ENCODE measurements around the gene RFLNA. TPM values are rescaled to one million over a fixed set of nuclear protein-coding genes. Genes with fewer than 3 reads are reported as not detected.

RFLNA gene
- total RNA-seq, 1 experiment from 2014 or later: not detected

- Mint-ChIP-seq H3K4me1 (ENCODE audit: insufficient read depth, unreplicated experiment) (no peaks in the 10 kb centered on the region), H3K27me3 (ENCODE audit: insufficient read depth, unreplicated experiment) (peaks cover 14% of the 10 kb centered on the region)
- intact Hi-C loops (cut with micrococcal nuclease): no loop called here
These were observed 10.2 kb downstream of the RFLNA start for GRCh38 chr12:124305136-124305535.

DNA sequence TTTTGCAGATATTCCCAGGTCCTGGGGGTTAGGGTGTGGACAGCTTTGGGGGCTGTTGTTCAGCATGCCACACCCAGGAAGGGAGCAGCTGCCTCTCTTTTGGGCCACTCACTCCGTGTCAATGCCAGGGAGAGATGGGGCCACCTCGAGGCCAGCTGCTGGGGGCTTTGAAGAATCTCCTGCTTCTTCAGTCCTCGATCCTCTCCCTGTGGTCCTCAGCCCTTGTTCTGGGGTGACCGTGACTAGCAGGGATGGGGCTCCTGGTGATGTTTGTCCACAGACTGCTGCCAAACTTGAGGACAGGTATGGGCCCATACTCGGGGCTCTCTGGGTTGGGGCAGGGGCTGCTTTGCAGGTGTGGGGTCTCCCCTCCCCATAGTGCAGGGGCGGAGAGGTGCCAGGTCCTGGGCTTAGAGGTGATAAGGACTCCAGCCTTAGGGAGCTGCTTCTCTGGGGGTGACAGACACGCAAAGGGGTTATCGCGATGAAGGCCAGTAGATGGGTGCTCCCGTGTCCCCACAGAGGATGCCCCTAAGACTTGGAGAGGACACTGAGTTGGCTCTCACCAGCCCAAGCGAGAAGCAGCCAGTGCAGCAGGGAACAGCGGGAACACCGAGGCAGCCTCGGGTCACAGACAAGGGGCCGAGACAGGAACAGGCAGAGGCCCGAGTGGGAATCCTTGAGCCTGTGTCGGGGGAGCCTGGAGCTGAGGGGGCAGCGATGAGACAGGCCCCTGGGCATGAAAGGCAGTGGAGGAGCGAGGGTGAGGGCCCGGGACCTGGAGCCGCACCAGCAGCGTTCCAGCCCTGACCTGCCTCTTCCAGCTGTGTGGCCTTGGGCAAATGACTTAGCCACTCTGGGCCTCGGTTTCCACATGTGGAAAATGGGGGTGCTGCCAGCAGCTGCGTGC is 11.1 kb downstream of the RFLNA start:
- no peak overlapping the region for H3K4me3 Mint-ChIP-seq (ENCODE audit: unreplicated experiment)
- no peaks in the 10 kb centered on the region for H3K36me3 Mint-ChIP-seq (ENCODE audit: insufficient read depth, unreplicated experiment)
- H3K27ac Mint-ChIP-seq (ENCODE audit: low read depth, unreplicated experiment): no peak overlapping the region
- DNase-seq (ENCODE audit: unreplicated experiment): no peak
- CTCF ChIA-PET: interaction anchor here (0.6 to 0.8 kb wide), 4 partner anchors 9 to 531 kb away, joined by 3 read pairs; no protein-coding TSS in a partner anchor
- intact Hi-C loops (cut with micrococcal nuclease): no loop called here
- H3K4me1 Mint-ChIP-seq (ENCODE audit: insufficient read depth, unreplicated experiment): no peaks in the 10 kb centered on the region
- peaks cover 5% of the 10 kb centered on the region for H3K27me3 Mint-ChIP-seq (ENCODE audit: insufficient read depth, unreplicated experiment)
- no peaks in the 10 kb centered on the region for H3K9me3 Mint-ChIP-seq (ENCODE audit: unreplicated experiment)
- BruUV-seq (replicated peaks): no TSS peak
- TF ChIP-seq, protein P1, sequence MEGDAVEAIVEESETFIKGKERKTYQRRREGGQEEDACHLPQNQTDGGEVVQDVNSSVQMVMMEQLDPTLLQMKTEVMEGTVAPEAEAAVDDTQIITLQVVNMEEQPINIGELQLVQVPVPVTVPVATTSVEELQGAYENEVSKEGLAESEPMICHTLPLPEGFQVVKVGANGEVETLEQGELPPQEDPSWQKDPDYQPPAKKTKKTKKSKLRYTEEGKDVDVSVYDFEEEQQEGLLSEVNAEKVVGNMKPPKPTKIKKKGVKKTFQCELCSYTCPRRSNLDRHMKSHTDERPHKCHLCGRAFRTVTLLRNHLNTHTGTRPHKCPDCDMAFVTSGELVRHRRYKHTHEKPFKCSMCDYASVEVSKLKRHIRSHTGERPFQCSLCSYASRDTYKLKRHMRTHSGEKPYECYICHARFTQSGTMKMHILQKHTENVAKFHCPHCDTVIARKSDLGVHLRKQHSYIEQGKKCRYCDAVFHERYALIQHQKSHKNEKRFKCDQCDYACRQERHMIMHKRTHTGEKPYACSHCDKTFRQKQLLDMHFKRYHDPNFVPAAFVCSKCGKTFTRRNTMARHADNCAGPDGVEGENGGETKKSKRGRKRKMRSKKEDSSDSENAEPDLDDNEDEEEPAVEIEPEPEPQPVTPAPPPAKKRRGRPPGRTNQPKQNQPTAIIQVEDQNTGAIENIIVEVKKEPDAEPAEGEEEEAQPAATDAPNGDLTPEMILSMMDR (IDR thresholded peaks at IDR 0.05; ENCODE audit: unreplicated experiment): no peak
- POLR2A ChIA-PET: no interaction called here

More at GRCh38 chr12:124305136-124305535, 10.2 kb downstream of the RFLNA start:
- CTCF ChIA-PET: interaction anchor here (0.5 to 0.7 kb wide), 3 partner anchors 34 to 592 kb away, joined by 3 read pairs; no protein-coding TSS in a partner anchor
- Mint-ChIP-seq H3K27ac (ENCODE audit: low read depth, unreplicated experiment) (no peak overlapping the region), H3K4me3 (ENCODE audit: unreplicated experiment) (no peak overlapping the region), H3K36me3 (ENCODE audit: insufficient read depth, unreplicated experiment) (no peaks in the 10 kb centered on the region), H3K9me3 (ENCODE audit: unreplicated experiment) (no peaks in the 10 kb centered on the region)
- TF ChIP-seq, protein P1 (IDR thresholded peaks at IDR 0.05; ENCODE audit: unreplicated experiment): no peak
- no peak for DNase-seq (ENCODE audit: unreplicated experiment)
- BruUV-seq (replicated peaks): no TSS peak
- POLR2A ChIA-PET: no interaction called here

GRCh38 chr12:124306686-124307555 is 12.0 kb downstream of the RFLNA start:
- no peak overlapping the region for H3K27ac Mint-ChIP-seq (ENCODE audit: low read depth, unreplicated experiment)
- BruUV-seq (replicated peaks): no TSS peak
- intact Hi-C loops (cut with micrococcal nuclease): no loop called here
- H3K9me3 Mint-ChIP-seq (ENCODE audit: unreplicated experiment): no peaks in the 10 kb centered on the region
- TF ChIP-seq, protein P1 (IDR thresholded peaks at IDR 0.05; ENCODE audit: unreplicated experiment): no peak
- no peak for DNase-seq (ENCODE audit: unreplicated experiment)
- H3K4me1 Mint-ChIP-seq (ENCODE audit: insufficient read depth, unreplicated experiment): no peaks in the 10 kb centered on the region
- H3K36me3 Mint-ChIP-seq (ENCODE audit: insufficient read depth, unreplicated experiment): no peaks in the 10 kb centered on the region
- CTCF ChIA-PET: interaction anchor here (0.7 to 0.8 kb wide), 2 partner anchors 8 to 282 kb away, joined by 3 read pairs; no protein-coding TSS in a partner anchor
- no peaks in the 10 kb centered on the region for H3K27me3 Mint-ChIP-seq (ENCODE audit: insufficient read depth, unreplicated experiment)
- no peak overlapping the region for H3K4me3 Mint-ChIP-seq (ENCODE audit: unreplicated experiment)
- POLR2A ChIA-PET: no interaction called here

DNA sequence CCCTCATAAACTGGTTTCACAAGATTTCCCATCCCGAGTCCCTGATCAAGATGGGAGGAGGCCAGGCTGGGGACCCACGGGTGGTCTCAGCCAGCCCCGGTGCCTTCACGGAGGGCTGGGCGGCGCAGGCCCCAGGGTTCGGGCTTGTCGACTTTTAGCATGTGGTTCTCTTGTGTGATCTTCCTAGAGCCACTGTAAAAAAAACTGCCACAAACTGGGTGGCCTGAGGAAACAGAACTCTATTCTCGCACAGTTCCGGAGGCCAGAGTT is 12.6 kb downstream of the RFLNA start:
- no TSS peak for BruUV-seq (replicated peaks)
- Mint-ChIP-seq H3K36me3 (ENCODE audit: insufficient read depth, unreplicated experiment) (no peaks in the 10 kb centered on the region), H3K4me1 (ENCODE audit: insufficient read depth, unreplicated experiment) (no peaks in the 10 kb centered on the region), H3K9me3 (ENCODE audit: unreplicated experiment) (no peaks in the 10 kb centered on the region), H3K27ac (ENCODE audit: low read depth, unreplicated experiment) (no peak overlapping the region), H3K4me3 (ENCODE audit: unreplicated experiment) (no peak overlapping the region), H3K27me3 (ENCODE audit: insufficient read depth, unreplicated experiment) (no peaks in the 10 kb centered on the region)
- DNase-seq (ENCODE audit: unreplicated experiment): no peak
- ChIA-PET POLR2A (no interaction called here), CTCF (no interaction called here)
- TF ChIP-seq, protein P1 (IDR thresholded peaks at IDR 0.05; ENCODE audit: unreplicated experiment): no peak
- intact Hi-C loops (cut with micrococcal nuclease): no loop called here

All from MCF 10A (cell line).